ENCODE measurements around the gene POU2F3. TPM values are rescaled to one million over a fixed set of nuclear protein-coding genes. Genes with fewer than 3 reads are reported as not detected.

POU2F3 gene
- total and polyA plus RNA-seq, 2 of the 13 experiments (the other 11 are each of a cell fraction or from before 2014, with no cell fraction given): not detected

- TF ChIP-seq, protein P1, sequence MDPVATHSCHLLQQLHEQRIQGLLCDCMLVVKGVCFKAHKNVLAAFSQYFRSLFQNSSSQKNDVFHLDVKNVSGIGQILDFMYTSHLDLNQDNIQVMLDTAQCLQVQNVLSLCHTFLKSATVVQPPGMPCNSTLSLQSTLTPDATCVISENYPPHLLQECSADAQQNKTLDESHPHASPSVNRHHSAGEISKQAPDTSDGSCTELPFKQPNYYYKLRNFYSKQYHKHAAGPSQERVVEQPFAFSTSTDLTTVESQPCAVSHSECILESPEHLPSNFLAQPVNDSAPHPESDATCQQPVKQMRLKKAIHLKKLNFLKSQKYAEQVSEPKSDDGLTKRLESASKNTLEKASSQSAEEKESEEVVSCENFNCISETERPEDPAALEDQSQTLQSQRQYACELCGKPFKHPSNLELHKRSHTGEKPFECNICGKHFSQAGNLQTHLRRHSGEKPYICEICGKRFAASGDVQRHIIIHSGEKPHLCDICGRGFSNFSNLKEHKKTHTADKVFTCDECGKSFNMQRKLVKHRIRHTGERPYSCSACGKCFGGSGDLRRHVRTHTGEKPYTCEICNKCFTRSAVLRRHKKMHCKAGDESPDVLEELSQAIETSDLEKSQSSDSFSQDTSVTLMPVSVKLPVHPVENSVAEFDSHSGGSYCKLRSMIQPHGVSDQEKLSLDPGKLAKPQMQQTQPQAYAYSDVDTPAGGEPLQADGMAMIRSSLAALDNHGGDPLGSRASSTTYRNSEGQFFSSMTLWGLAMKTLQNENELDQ (CRISPR knock-in tag; IDR thresholded peaks at IDR 0.05; ENCODE audit: borderline replicate concordance): no peak
- TF ChIP-seq ZNF580 (CRISPR knock-in tag; IDR thresholded peaks at IDR 0.05; ENCODE audit: borderline replicate concordance, low read depth) (peak; percentile 84; the same call in 1 of the 2 replicates), FOXO1 (CRISPR knock-in tag; IDR thresholded peaks at IDR 0.05) (peak; percentile 72; the same call in 1 of the 2 replicates), TAF15 (IDR thresholded peaks at IDR 0.05; ENCODE audit: low read depth, low read length, poor library complexity, severe bottlenecking) (no peak), RAD51 (IDR thresholded peaks at IDR 0.05; ENCODE audit: borderline replicate concordance) (no peak), MATR3 (CRISPR knock-in tag; IDR thresholded peaks at IDR 0.05) (no peak), GFI1 (CRISPR knock-in tag; IDR thresholded peaks at IDR 0.05; ENCODE audit: borderline replicate concordance) (no peak; the same call in 1 of the 2 replicates), SRY (CRISPR knock-in tag; IDR thresholded peaks at IDR 0.05) (no peak), ZNF644 (CRISPR knock-in tag; IDR thresholded peaks at IDR 0.05; ENCODE audit: low read depth) (peak; percentile 49; the same call in 1 of the 2 replicates), RBFOX2 (IDR thresholded peaks at IDR 0.05; ENCODE audit: low read depth, low read length) (peak; percentile 58; the same call in 1 of the 2 replicates), ZNF772 (CRISPR knock-in tag; IDR thresholded peaks at IDR 0.05) (no peak), TEF (CRISPR knock-in tag; IDR thresholded peaks at IDR 0.05) (no peak), SOX13 (IDR thresholded peaks at IDR 0.05) (no peak), SOX13 (CRISPR knock-in tag; conservative IDR thresholded peaks at IDR 0.05 in 1 of 2, IDR thresholded peaks at IDR 0.05 in 1 of 2) (peak in 1 of 2 experiments; percentile 76; a peak in 2 of 4 replicates), ADNP (CRISPR knock-in tag; IDR thresholded peaks at IDR 0.05) (no peak), MYC (CRISPR knock-in tag; IDR thresholded peaks at IDR 0.05; ENCODE audit: borderline replicate concordance) (peak; percentile 67; the same call in 1 of the 2 replicates), TCF7 (IDR thresholded peaks at IDR 0.05; ENCODE audit: low read depth) (no peak)
- TF ChIP-seq, protein P2, sequence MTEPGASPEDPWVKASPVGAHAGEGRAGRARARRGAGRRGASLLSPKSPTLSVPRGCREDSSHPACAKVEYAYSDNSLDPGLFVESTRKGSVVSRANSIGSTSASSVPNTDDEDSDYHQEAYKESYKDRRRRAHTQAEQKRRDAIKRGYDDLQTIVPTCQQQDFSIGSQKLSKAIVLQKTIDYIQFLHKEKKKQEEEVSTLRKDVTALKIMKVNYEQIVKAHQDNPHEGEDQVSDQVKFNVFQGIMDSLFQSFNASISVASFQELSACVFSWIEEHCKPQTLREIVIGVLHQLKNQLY (CRISPR knock-in tag; IDR thresholded peaks at IDR 0.05): no peak
- TF ChIP-seq, protein P3, sequence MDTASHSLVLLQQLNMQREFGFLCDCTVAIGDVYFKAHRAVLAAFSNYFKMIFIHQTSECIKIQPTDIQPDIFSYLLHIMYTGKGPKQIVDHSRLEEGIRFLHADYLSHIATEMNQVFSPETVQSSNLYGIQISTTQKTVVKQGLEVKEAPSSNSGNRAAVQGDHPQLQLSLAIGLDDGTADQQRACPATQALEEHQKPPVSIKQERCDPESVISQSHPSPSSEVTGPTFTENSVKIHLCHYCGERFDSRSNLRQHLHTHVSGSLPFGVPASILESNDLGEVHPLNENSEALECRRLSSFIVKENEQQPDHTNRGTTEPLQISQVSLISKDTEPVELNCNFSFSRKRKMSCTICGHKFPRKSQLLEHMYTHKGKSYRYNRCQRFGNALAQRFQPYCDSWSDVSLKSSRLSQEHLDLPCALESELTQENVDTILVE (CRISPR knock-in tag; IDR thresholded peaks at IDR 0.05): no peak; the same call in 1 of the 2 replicates
- TF ChIP-seq, protein P4, sequence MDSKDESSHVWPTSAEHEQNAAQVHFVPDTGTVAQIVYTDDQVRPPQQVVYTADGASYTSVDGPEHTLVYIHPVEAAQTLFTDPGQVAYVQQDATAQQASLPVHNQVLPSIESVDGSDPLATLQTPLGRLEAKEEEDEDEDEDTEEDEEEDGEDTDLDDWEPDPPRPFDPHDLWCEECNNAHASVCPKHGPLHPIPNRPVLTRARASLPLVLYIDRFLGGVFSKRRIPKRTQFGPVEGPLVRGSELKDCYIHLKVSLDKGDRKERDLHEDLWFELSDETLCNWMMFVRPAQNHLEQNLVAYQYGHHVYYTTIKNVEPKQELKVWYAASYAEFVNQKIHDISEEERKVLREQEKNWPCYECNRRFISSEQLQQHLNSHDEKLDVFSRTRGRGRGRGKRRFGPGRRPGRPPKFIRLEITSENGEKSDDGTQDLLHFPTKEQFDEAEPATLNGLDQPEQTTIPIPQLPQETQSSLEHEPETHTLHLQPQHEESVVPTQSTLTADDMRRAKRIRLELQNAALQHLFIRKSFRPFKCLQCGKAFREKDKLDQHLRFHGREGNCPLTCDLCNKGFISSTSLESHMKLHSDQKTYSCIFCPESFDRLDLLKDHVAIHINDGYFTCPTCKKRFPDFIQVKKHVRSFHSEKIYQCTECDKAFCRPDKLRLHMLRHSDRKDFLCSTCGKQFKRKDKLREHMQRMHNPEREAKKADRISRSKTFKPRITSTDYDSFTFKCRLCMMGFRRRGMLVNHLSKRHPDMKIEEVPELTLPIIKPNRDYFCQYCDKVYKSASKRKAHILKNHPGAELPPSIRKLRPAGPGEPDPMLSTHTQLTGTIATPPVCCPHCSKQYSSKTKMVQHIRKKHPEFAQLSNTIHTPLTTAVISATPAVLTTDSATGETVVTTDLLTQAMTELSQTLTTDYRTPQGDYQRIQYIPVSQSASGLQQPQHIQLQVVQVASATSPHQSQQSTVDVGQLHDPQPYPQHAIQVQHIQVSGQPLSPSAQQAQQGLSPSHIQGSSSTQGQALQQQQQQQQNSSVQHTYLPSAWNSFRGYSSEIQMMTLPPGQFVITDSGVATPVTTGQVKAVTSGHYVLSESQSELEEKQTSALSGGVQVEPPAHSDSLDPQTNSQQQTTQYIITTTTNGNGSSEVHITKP (CRISPR knock-in tag; IDR thresholded peaks at IDR 0.05; ENCODE audit: low read depth): 0 out of 2 replicates have a peak, but pooled peaks have one; percentile 41
Measured at GRCh38 chr11:120192831-120193625, 46.9 kb upstream of the POU2F3 start (continued).
